Ectodermal cell (in vitro differentiated cells): ENCODE measurements around the gene OSMR.

Source experiments
- H3K27ac ChIP-seq: 2 replicates; pipeline ENCODE4 v1.7.0; 2013; ENCODE audit warnings: mild to moderate bottlenecking, low read depth, low read length; ENCODE audit not compliant: insufficient read depth, poor library complexity, severe bottlenecking
- H3K27me3 ChIP-seq: 2 replicates; pipeline ENCODE4 v1.7.0; 2013; ENCODE audit warnings: mild to moderate bottlenecking, low read length; ENCODE audit not compliant: insufficient read depth, control insufficient read depth, poor library complexity, severe bottlenecking
- H3K36me3 ChIP-seq: one replicate; pipeline ENCODE4 v1.7.0; 2013; ENCODE audit warnings: low read length; ENCODE audit not compliant: control insufficient read depth, insufficient read depth
- H3K4me1 ChIP-seq: one replicate; pipeline ENCODE4 v1.7.0; 2013; ENCODE audit warnings: low read length; ENCODE audit not compliant: control insufficient read depth, insufficient read depth
- H3K4me3 ChIP-seq: 2 replicates; pipeline ENCODE4 v1.7.0; 2013; ENCODE audit warnings: low read depth, low read length, control low read depth; ENCODE audit not compliant: insufficient read depth
- H3K9me3 ChIP-seq: 2 replicates; pipeline ENCODE4 v1.7.0; 2013; ENCODE audit warnings: mild to moderate bottlenecking, low read length, moderate library complexity; ENCODE audit not compliant: control insufficient read depth
- WGBS, 2 experiments: methylation state at CpG; one replicate each; pipeline ENCODE4 v1.1.7; 2013; ENCODE audit warnings: missing lambda C conversion rate in 2 of 2; 5-methylcytosine and 5-hydroxymethylcytosine counted together

The OSMR gene

GRCh38 chr5:38870595-38870994 is 24.8 kb downstream of the OSMR start:
- H3K4me3 ChIP-seq: no peak overlapping the region
- no peaks in the 10 kb centered on the region for H3K36me3 ChIP-seq
- H3K4me1 ChIP-seq: no peaks in the 10 kb centered on the region
- peaks cover 3% of the 10 kb centered on the region for H3K9me3 ChIP-seq
- H3K27ac ChIP-seq: no peak overlapping the region
- WGBS, 2 experiments: 93 to 100% methylated on average over 1 of the region's 1 CpG
- H3K27me3 ChIP-seq: no peaks in the 10 kb centered on the region

- WGBS, 2 experiments: 82 to 87% methylated on average over 2 of the region's 2 CpGs
- Histone ChIP-seq H3K27ac (no peak overlapping the region), H3K36me3 (no peaks in the 10 kb centered on the region), H3K4me1 (no peaks in the 10 kb centered on the region), H3K27me3 (no peaks in the 10 kb centered on the region), H3K4me3 (no peak overlapping the region), H3K9me3 (peaks cover 3% of the 10 kb centered on the region)
These were observed 25.3 kb downstream of the OSMR start for GRCh38 chr5:38871058-38871605.

DNA sequence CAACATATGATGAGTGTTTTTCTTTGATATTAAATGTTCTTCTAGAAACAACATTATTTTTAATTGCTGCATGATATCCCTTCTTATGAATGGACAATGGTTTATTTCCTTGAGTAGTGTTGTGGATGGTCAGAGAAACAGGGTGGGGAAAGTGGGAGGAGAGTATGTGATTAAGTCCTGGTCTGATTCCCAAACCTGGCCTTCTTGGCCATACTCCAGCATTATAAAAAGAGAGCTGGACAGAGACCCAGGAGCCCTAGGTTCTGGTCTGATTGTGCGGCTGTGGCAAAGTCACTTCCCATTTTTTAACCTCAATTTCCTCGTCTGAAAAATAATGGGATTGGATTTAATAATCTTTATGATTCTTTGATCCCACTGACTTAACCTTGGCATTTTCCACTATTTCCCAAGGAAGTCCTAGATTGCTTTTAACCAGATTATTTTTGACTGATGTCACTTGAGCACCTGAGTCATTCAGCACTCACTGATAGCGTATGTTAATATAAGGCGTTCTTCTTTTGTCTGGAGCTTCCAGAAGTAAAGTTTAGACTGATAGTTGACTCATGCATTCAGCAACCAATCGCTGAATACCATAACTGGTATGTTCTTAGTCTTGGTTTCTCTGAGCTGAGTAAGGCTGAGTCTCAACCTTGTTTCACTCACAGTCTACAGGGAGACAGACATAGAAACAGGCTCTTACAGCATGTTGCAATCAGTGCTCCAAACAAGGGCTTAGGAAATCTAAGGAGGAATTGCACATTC is 26.2 kb downstream of the OSMR start:
- H3K9me3 ChIP-seq: peaks cover 3% of the 10 kb centered on the region
- 90 to 94% methylated on average over 3 to 5 of the region's 5 CpGs for WGBS, 2 experiments
- no peak overlapping the region for H3K4me3 ChIP-seq
- H3K27me3 ChIP-seq: no peaks in the 10 kb centered on the region
- H3K36me3 ChIP-seq: no peaks in the 10 kb centered on the region
- no peaks in the 10 kb centered on the region for H3K4me1 ChIP-seq
- H3K27ac ChIP-seq: no peak overlapping the region

DNA sequence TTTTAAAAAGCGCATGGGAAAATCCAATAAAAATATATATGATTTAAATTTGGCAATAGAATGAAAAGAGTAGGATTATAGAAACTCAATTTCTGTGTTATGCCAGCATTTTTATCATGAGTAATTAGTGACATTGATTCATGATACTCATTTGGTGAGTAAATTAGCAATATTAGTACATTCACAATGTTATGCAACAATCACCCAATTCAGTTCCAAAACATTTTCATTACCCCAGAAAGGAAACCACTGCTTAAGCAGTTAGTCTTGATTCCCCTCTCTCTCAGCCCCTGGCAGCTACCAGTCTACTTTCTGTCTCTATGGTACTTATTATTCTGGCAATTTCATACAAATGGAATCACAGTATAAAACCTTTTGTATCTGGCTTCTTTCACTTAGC is 27.0 kb downstream of the OSMR start:
- peaks cover 3% of the 10 kb centered on the region for H3K9me3 ChIP-seq
- H3K4me1 ChIP-seq: no peaks in the 10 kb centered on the region
- H3K36me3 ChIP-seq: no peaks in the 10 kb centered on the region
- no peak overlapping the region for H3K27ac ChIP-seq
- no peak overlapping the region for H3K4me3 ChIP-seq
- WGBS, 2 experiments: 100% methylated on average over 1 of the region's 1 CpG; no CpG with 5 or more reads in 1 of the 2 experiments
- no peaks in the 10 kb centered on the region for H3K27me3 ChIP-seq

- Histone ChIP-seq H3K36me3 (no peaks in the 10 kb centered on the region), H3K27me3 (no peaks in the 10 kb centered on the region), H3K9me3 (no peaks in the 10 kb centered on the region), H3K4me3 (no peak overlapping the region), H3K27ac (no peak overlapping the region), H3K4me1 (no peaks in the 10 kb centered on the region)
- 93 to 96% methylated on average over 5 of the region's 5 CpGs for WGBS, 2 experiments
These were observed 29.2 kb downstream of the OSMR start for GRCh38 chr5:38874948-38875456.

DNA sequence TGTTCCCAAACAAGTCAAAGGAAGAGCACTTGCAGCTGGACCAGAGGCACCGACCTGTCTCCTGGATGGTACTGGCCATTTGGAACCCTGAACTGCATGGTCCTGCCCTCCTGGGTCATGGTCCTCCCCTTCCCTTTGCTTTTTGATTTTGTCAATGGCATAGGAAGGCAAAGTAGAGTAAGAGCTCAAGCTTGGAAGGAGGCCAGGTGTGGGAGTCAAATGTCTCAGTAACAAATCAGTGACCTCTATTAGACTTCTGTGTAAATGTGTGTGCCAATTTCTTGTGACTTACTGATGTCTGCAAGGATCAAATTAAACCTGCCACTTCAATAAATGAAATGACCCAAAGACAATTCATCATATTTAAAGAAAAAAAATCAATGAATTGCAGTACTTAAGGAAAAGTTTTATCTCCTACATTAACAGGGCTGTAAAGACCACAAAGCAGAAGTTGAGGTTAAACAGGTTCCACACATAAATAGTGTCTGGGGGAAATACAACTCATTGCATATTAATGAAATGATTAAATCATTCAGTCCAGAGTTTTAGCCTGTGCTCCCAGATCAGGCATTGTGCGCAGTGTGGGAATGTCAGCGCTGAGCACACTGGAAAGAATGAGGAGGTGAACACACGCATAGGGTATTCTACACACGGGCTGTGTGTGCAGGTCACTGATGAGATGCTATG is 32.7 kb downstream of the OSMR start:
- no peaks in the 10 kb centered on the region for H3K36me3 ChIP-seq
- WGBS, 2 experiments: 91 to 96% methylated on average over 5 of the region's 5 CpGs
- no peaks in the 10 kb centered on the region for H3K27me3 ChIP-seq
- no peaks in the 10 kb centered on the region for H3K4me1 ChIP-seq
- H3K9me3 ChIP-seq: no peaks in the 10 kb centered on the region
- no peak overlapping the region for H3K4me3 ChIP-seq
- no peak overlapping the region for H3K27ac ChIP-seq

DNA sequence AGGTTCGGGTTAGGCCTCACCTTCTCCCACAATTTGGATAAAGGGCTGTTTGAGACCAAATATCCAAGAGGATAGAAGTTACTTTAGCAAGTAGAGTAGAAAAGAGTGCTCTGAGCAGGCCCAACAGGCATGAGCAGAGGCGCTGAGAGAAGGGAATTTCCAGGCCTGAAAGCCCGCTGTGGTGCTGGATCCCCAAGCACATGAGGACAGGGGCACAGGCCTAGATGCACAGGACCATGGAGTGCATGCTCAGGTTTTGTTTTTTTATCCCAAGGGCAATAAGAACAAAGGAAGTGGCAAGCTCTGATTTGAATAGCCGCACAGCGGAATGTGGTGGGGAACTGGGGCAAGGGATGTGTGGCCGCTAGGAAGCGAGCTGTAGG is 33.3 kb downstream of the OSMR start:
- Histone ChIP-seq H3K4me3 (no peak overlapping the region), H3K27ac (no peak overlapping the region), H3K36me3 (no peaks in the 10 kb centered on the region), H3K9me3 (no peaks in the 10 kb centered on the region), H3K27me3 (no peaks in the 10 kb centered on the region), H3K4me1 (no peaks in the 10 kb centered on the region)
- WGBS, 2 experiments: 93% methylated on average over 7 of the region's 7 CpGs

GRCh38 chr5:38883842-38884241 is 38.0 kb downstream of the OSMR start:
- Histone ChIP-seq H3K27ac (no peak overlapping the region), H3K9me3 (no peaks in the 10 kb centered on the region)

GRCh38 chr5:38885208-38885607 is 39.4 kb downstream of the OSMR start:
- Histone ChIP-seq H3K4me3 (no peak overlapping the region), H3K27me3 (no peaks in the 10 kb centered on the region), H3K9me3 (no peaks in the 10 kb centered on the region), H3K36me3 (no peaks in the 10 kb centered on the region), H3K4me1 (no peaks in the 10 kb centered on the region), H3K27ac (no peak overlapping the region)
- WGBS, 2 experiments: 91 to 92% methylated on average over 3 of the region's 3 CpGs

More at GRCh38 chr5:38883842-38884241, 38.0 kb downstream of the OSMR start:
- no peaks in the 10 kb centered on the region for H3K36me3 ChIP-seq
- H3K4me1 ChIP-seq: no peaks in the 10 kb centered on the region
- H3K27me3 ChIP-seq: no peaks in the 10 kb centered on the region
- 73 to 89% methylated on average over 3 of the region's 3 CpGs for WGBS, 2 experiments
- H3K4me3 ChIP-seq: no peak overlapping the region

DNA sequence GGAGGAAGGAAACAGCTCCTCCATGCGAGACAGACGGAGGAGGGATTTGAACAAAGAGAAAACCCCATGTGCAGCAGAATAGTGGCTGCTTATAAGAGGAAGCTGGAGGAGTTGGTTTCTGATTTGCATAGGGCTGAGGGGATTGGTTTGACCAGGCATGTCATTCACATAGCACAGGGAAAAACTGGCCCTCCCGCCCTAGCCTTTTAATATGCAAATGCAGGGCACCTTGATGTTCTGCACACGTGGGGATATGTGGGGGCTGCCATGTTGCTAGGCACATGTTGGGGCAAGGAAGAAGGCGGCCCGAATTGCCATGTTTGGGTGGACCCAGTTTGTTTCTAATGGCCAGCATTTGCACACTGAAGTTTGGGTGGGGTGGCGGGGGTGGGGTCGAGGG is 42.2 kb downstream of the OSMR start:
- Histone ChIP-seq H3K27me3 (no peaks in the 10 kb centered on the region), H3K4me1 (no peaks in the 10 kb centered on the region), H3K9me3 (no peaks in the 10 kb centered on the region), H3K36me3 (no peaks in the 10 kb centered on the region), H3K4me3 (no peak overlapping the region), H3K27ac (no peak overlapping the region)
- WGBS, 2 experiments: 73 to 76% methylated on average over 7 to 8 of the region's 8 CpGs
